ENCODE measurements around the gene THAP10. TPM values are rescaled to one million over a fixed set of nuclear protein-coding genes. Genes with fewer than 3 reads are reported as not detected.
"Not testable (repeated sequence)": the region's sequence is repeated elsewhere in the genome, so short reads cannot be mapped to it uniquely, and the experiment has no call there.

THAP10 gene
- total RNA-seq, 1 donor from 2014 or later: 1.2 TPM

DNA sequence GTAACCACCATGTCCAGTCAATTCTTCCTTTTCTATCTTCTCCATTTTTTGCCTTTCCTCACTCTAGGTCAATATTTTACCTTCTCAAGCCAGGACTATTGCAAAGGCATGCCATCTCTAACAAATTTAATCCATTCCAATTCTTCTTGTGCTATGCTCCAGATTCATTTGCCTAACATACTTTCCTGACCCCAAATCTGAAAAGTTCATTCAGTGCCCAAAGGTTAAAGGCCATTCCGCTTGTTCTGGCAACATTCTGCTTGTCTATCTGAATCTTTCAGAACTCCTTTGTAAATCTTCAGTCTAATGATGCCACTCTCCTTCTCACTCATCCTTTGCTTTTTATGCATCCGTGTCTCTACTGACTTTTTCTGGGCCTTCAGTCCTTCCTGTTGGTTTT, 15.6 kb downstream of the THAP10 start:
- DNase-seq (ENCODE audit: low read depth, low spot score): no peak

GRCh38 chr15:70876011-70876410, 16.2 kb downstream of the THAP10 start:
- no peak for DNase-seq (ENCODE audit: low read depth, low spot score)

- no peak for DNase-seq (ENCODE audit: low read depth, low spot score)
Measured at GRCh38 chr15:70875001-70875782, 17.0 kb downstream of the THAP10 start.

GRCh38 chr15:70873232-70874054, 18.8 kb downstream of the THAP10 start:
- no peak for DNase-seq (ENCODE audit: low read depth, low spot score)

DNA sequence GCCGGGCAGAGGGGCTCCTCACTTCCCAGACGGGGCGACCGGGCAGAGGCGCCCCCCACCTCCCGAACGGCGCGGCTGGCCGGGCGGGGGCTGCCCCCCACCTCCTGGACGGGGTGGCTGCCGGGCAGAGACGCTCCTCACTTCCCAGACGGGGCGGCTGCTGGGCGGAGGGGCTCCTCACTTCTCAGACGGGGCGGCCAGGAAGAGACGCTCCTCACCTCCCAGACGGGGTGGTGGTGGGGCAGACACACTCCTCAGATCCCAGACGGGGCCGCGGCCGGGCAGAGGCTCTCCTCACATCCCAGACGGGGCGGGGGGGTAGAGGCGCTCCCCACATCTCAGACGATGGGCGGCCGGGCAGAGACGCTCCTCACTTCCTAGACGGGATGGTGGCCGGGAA, 20.7 kb downstream of the THAP10 start:
- DNase-seq (ENCODE audit: low read depth, low spot score): not testable (repeated sequence)

GRCh38 chr15:70870051-70870450, 22.2 kb downstream of the THAP10 start:
- DNase-seq (ENCODE audit: low read depth, low spot score): no peak

DNA sequence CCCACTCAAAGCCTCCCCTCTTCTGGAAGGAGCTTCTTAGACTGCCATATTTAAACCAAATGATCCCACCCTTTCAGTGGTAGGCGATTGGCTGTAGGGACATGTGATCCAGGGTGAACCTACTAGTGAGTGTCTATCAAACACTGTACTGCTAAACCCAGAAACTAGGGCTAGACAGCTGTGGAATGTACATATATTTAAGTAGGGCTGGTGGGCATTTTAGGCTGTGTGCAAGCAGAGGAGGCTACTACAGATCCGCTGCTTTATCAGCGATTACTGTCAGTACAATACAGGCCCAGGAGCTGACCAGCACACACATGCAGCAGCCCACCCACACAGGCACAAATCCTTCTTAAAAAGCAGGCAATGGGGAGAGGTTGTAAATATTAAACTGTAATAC, 22.9 kb downstream of the THAP10 start:
- no peak for DNase-seq (ENCODE audit: low read depth, low spot score)

DNA sequence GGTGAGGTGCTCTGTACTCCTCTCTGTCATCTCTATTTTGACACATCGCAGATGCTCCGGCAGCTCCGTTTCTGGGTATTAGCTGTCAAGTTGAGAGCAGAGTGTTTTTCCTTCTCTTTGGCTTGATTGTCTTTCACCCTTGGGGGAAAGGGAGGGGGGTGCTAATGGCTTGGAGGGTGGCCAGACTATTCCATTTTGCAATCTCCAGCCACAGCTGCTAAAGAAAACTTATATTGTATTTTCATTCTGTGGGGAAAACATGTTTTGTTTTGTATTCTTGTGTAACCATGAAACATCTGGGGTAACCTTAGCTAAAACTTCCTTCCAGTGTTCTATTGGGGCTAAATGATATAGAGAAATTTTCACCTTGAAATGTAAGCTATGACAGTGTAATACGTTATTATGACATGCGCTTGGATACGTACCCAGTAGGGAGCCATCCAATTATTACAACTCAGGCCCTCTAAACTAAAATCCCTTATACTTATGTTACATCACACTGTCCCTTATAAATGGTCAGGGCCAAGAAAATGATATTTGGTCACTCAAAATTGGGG, 24.2 kb downstream of the THAP10 start:
- DNase-seq (ENCODE audit: low read depth, low spot score): peak; percentile 39

DNA sequence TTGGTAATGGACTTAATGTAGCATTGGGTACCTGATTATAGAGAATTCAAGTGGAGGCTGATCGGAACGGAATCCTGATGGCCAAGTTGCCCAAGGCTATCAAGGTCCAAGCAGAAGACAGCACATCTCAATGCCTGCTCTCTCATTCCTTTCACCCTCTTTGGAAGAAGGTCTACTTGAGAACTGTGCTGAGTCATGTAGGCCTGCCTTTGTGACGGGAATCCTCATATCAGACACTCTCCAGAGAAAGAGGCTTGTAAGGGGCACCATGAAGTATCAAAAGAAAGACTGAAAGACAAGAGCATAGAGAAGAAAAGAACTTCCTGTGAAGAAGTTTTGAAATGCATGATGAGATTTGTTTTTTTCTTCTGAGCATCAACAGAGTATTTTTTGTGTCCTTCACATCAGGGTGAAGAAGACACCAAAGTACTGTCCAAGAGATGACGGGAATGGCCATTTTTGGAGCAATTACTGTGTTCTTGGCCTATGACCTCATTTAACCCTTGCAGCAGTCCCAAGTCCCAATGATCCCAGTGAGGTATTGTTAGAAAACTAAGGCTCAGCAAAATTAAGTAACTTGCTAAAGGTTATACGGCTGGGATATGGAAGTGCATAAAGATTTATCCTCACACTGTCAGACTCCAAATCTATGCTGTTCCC, 25.1 kb downstream of the THAP10 start:
- no peak for DNase-seq (ENCODE audit: low read depth, low spot score)

GRCh38 chr15:70863450-70864218, 28.6 kb downstream of the THAP10 start:
- DNase-seq (ENCODE audit: low read depth, low spot score): no peak

GRCh38 chr15:70859998-70860397, 32.2 kb downstream of the THAP10 start:
- no peak for DNase-seq (ENCODE audit: low read depth, low spot score)

- no peak for DNase-seq (ENCODE audit: low read depth, low spot score)
Measured at GRCh38 chr15:70859322-70859908, 32.8 kb downstream of the THAP10 start.

DNA sequence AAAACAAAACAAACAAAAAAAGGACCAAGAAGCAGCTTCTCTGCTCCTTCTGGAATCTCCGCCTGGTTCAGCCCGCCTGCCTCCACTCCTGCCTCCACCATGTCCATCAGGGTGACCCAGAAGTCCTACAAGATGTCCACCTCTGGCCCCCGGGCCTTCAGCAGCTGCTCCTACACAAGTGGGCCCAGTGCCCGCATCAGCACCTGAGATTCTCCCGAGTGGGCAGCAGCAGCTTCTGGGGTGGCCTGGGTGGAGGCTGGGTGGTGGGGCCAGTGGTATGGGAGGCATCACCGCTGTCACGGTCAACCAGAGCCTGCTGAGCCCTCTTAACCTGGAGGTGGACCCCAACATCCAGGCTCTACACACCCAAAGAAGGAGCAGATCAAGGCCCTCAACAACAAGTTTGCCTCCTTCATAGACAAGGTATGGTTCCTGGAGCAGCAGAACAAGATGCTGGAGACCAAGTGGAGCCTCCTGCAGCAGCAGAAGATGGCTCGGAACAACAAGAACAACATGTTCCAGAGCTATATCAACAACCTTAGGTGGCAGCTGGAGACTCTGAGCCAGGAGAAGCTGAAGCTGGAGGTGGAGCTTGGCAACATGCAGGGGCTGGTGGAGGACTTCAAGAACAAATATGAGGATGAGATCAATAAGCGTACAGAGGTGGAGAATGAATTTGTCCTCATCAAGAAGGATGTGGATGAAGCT, 33.5 kb downstream of the THAP10 start:
- DNase-seq (ENCODE audit: low read depth, low spot score): not testable (repeated sequence)

- no peak for DNase-seq (ENCODE audit: low read depth, low spot score)
Measured at GRCh38 chr15:70857562-70858285, 34.5 kb downstream of the THAP10 start.

DNA sequence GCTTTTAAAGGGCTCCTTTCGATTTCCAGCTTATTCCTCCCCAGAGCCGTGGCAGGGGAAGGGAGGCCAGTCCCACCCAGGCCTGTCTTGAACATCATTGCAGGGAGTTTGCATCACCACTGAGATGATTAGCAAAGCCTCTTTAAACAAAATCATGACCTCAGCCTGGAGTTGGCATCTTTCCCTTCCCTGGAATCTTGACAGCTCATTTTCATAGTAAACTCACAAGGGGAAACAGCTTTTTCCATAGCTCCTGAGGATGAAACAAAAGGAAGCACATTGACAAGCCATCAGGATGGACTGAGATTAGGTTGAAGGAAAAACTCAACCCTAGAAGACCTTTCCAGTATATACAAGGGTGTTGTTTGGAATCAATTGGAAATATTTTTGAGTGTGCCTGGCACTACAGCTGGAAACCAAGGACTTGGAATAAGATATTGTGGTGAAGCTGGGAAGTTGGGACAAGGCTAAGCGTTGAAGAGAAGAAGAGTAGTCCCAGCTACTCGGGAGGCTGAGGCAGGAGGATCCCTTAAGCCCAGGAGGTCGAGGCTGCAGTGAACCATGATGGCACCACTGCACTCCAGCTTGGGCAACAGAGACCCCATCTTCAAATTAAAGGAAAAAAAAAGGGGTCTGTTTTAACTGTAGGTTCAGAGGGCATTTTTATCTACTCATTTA, 35.2 kb downstream of the THAP10 start:
- DNase-seq (ENCODE audit: low read depth, low spot score): peak; percentile 97

GRCh38 chr15:70856177-70856883, 35.9 kb downstream of the THAP10 start:
- DNase-seq (ENCODE audit: low read depth, low spot score): no peak

DNA sequence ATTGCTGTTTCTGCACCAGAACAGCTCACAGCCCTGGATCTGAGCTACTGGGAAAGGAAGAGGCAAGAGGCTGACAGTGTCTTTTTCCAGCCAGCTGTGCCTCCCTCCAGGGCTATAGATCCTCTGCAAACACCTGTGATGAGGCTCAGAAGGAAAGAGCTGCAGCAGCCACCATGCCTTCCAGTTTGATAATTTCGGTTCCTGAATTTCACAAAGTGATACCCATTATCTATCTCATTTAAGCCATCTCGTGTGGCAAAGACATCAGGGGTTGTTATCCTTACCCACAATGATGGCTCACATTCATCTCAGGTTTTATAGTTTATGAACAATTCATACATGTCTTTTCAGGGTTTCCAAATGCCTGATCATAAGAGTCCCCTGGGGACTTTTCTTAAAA, 36.5 kb downstream of the THAP10 start:
- DNase-seq (ENCODE audit: low read depth, low spot score): no peak

DNA sequence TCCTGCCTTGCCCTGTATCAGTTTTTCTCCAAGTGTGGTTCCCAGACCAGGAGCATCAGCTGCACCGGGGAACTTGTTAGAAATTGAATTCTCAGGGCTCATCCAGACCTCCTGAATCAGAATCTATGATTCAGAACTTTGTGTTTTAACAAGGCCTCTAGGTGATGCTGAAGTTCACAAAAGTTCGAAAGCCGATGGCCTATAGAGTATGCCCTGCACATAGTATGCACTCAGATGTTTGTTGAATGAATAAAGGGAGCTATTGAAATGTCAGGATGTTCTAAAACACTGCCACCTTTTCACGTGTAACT, 37.6 kb downstream of the THAP10 start:
- no peak for DNase-seq (ENCODE audit: low read depth, low spot score)
